Right lobe of liver (tissue), 6 donors: ENCODE measurements around the gene RARG. TPM values are rescaled to one million over a fixed set of nuclear protein-coding genes. Genes with fewer than 3 reads are reported as not detected.
A peak's percentile ranks its signal among the peaks of the same experiment; 100 is the strongest.

Experiments used
- ATAC-seq, 4 donors: fragments of 200-7000 bp; cut with Tn5 transposase; one replicate each; pipeline ENCODE4 v1.9.1; 2020; ENCODE audit warnings: mild to moderate bottlenecking in 4 of 4, moderate library complexity in 4 of 4
- DNase-seq, 3 donors: peaks; one replicate each; pipeline ENCODE4 v3.0.0-alpha.2; 2020
- H3K27ac ChIP-seq, 3 donors: fragments of 200-600 bp; one replicate each; pipeline ENCODE4 v1.8.0; 2022
- H3K27me3 ChIP-seq, 2 donors: fragments of 200-600 bp; one replicate each; pipeline ENCODE4 v1.8.0; 2022
- H3K36me3 ChIP-seq, 4 donors: fragments of 200-600 bp; sonication (generic) in 1 of 4; one replicate each; pipeline versions ENCODE4 v1.5.1 to v1.8.0; 2017 to 2022; ENCODE audit warnings: control low read depth in 1 of 4
- H3K4me1 ChIP-seq, 4 donors: fragments of 200-600 bp; sonication (generic) in 1 of 4; one replicate each; pipeline versions ENCODE4 v1.5.1 to v1.8.0; 2017 to 2022; ENCODE audit warnings: control low read depth in 1 of 4
- H3K4me3 ChIP-seq, 3 donors: fragments of 200-600 bp; one replicate each; pipeline ENCODE4 v1.8.0; 2022
- H3K9me3 ChIP-seq, 4 donors: fragments of 200-600 bp; sonication (generic) in 1 of 4; one replicate each; pipeline versions ENCODE4 v1.5.1 to v1.8.0; 2017 to 2022; ENCODE audit warnings: control low read depth in 1 of 4
- CTCF ChIP-seq, 4 donors: fragments of 200-600 bp in 3 of 4; fragments of 450-650 bp in 1 of 4; IDR thresholded peaks; one replicate each; pipeline versions ENCODE4 v1.5.1 to v1.8.0; 2016 to 2022; ENCODE audit warnings: antibody characterized with exemption in 4 of 4, mild to moderate bottlenecking in 2 of 4
- POLR2A ChIP-seq: fragments of 450-650 bp; IDR thresholded peaks from one replicate; pipeline ENCODE4 v1.6.1; 2017; ENCODE audit warnings: antibody characterized with exemption, mild to moderate bottlenecking
- WGBS: methylation state at CpG from one replicate; pipeline ENCODE4 v1.1.6; 2018; ENCODE audit warnings: low coverage, low lambda C conversion rate; ENCODE audit not compliant: insufficient coverage; ENCODE audit errors: missing lambda C conversion rate; 5-methylcytosine and 5-hydroxymethylcytosine counted together
- intact Hi-C, 2 donors: fragments of 100-400 bp; cut with DNase I; formaldehyde crosslinking; loops; one replicate each; pipeline versions ENCODE4 v1.11.2 to v1.14.1; 2022
- total RNA-seq, 6 experiments: library from RNA; depleted of rRNA in 2 of 6; stranded (reverse); fragments of >200 nt in 2 of 6; fragmentation: NEBNext Ultra II Directional in 3 of 6; extraction: Animal tissue kit (Norgen Biotek cat#: 25700) in 3 of 6; gene quantifications; one replicate each; pipeline versions ENCODE4 v1.1.0 to v1.2.4, GENCODE V29; 2016 to 2023
- donor health status: DM: no; HTN: yes; CAD: no.
- donor health status: DM: no; HTN: no; CAD: no.
- donor health status: DM: no; HTN: no; CAD: no.
- donor health status: DM: no; HTN: yes; CAD: no.
- donor health status: DM: no; HTN: yes; CAD: no.

Gene RARG
- total RNA-seq, 6 experiments from 2014 or later = 1.9 to 2.4 (median 2.1) TPM

GRCh38 chr12:53210843-53211242 lies 21.2 kb downstream of the RARG start:
- no peak for ATAC-seq
- intact Hi-C loops = loop anchor here (5.0 kb wide), 1 partner anchor 76 kb away; no protein-coding TSS in a partner anchor

GRCh38 chr12:53208877-53209463 lies 23.0 kb downstream of the RARG start:
- intact Hi-C loops = no loop called here
- TF ChIP-seq CTCF (IDR thresholded peaks at IDR 0.05) (no peak), POLR2A (no peak)
- Histone ChIP-seq H3K36me3 (no peaks in the 10 kb centered on the region), H3K4me1 (peaks cover 0 to 2% (median 0%) of the 10 kb centered on the region in 4 donors), H3K9me3 (no peaks in the 10 kb centered on the region), H3K27ac (no peak overlapping the region), H3K27me3 (no peaks in the 10 kb centered on the region), H3K4me3 (no peak overlapping the region)
- DNase-seq (no peak), ATAC-seq (peak; percentile 33 to 62 (median 43))
- 33% methylated on average over 7 of the region's 7 CpGs for WGBS

More at GRCh38 chr12:53210843-53211242, 21.2 kb downstream of the RARG start:
- Histone ChIP-seq H3K4me1 (peaks cover 0 to 2% (median 0%) of the 10 kb centered on the region in 4 donors), H3K27me3 (no peaks in the 10 kb centered on the region), H3K36me3 (no peaks in the 10 kb centered on the region), H3K27ac (no peak overlapping the region), H3K9me3 (no peaks in the 10 kb centered on the region), H3K4me3 (no peak overlapping the region)
- WGBS = no CpG with 5 or more reads among the region's 4 CpGs
- no peak for DNase-seq
- no peak for TF ChIP-seq POLR2A

- intact Hi-C loops = no loop called here
- H3K9me3 ChIP-seq = no peaks in the 10 kb centered on the region
- H3K36me3 ChIP-seq = no peaks in the 10 kb centered on the region
- DNase-seq (no peak), ATAC-seq (no peak)
- peaks cover 0 to 2% (median 0%) of the 10 kb centered on the region in 4 donors for H3K4me1 ChIP-seq
- no peaks in the 10 kb centered on the region for H3K27me3 ChIP-seq
- 38% methylated on average over 2 of the region's 2 CpGs for whole genome bisulfite sequencing
- no peak for TF ChIP-seq CTCF (IDR thresholded peaks at IDR 0.05)
- no peak for TF ChIP-seq POLR2A
- H3K4me3 ChIP-seq = no peak overlapping the region
- no peak overlapping the region for H3K27ac ChIP-seq
These were observed 23.6 kb downstream of the RARG start for GRCh38 chr12:53208435-53208834.

GRCh38 chr12:53207042-53207441 lies 25.0 kb downstream of the RARG start, which contains the start of gene ITGB7:
ITGB7 (minus strand) TSS chr12:53207251; CDS start chr12:53200443, 6,808 bp downstream.
- H3K27me3 ChIP-seq = no peaks in the 10 kb centered on the region
- peak in 3 of 4 donors; percentile 13 to 34 (median 27) for ATAC-seq
- DNase-seq = no peak
- TF ChIP-seq POLR2A (no peak), CTCF (IDR thresholded peaks at IDR 0.05) (no peak)
- no peaks in the 10 kb centered on the region for H3K4me1 ChIP-seq
- WGBS = 65% methylated on average over 5 of the region's 5 CpGs
- H3K36me3 ChIP-seq = no peaks in the 10 kb centered on the region
- intact Hi-C loops = no loop called here
- H3K9me3 ChIP-seq = no peaks in the 10 kb centered on the region
- H3K4me3 ChIP-seq = no peak within 1 kb of the TSS
- H3K27ac ChIP-seq = no peak within 1 kb of the TSS

GRCh38 chr12:53205747-53206419 lies 26.1 kb downstream of the RARG start:
- ATAC-seq (peak in 3 of 4 donors; percentile 19 to 32 (median 20)), DNase-seq (no peak)
- Histone ChIP-seq H3K27ac (no peak overlapping the region), H3K9me3 (no peaks in the 10 kb centered on the region), H3K4me3 (no peak overlapping the region), H3K36me3 (no peaks in the 10 kb centered on the region), H3K27me3 (no peaks in the 10 kb centered on the region), H3K4me1 (peaks cover 0 to 8% (median 0%) of the 10 kb centered on the region in 4 donors)
- TF ChIP-seq CTCF (IDR thresholded peaks at IDR 0.05) (no peak), POLR2A (no peak)
- no CpG with 5 or more reads among the region's 7 CpGs for WGBS
- intact Hi-C loops = no loop called here
